A549 (cell line): ENCODE measurements around the gene MRM3. TPM values are rescaled to one million over a fixed set of nuclear protein-coding genes. Genes with fewer than 3 reads are reported as not detected.

Source experiments
- ATAC-seq, 2 experiments: fragments of 200-7000 bp in 1 of 2; fragments of >200 bp in 1 of 2; cut with Nextera tagmentation in 1 of 2; cut with Tn5 transposase in 1 of 2; 3 replicates each; pipeline versions ENCODE4 v1.8.0 to v1.9.1; 2018 to 2020; ENCODE audit warnings: mild to moderate bottlenecking in 1 of 2, moderate library complexity in 1 of 2
- CTCF ChIA-PET: fragments of 300-600 bp; sonication (Branson Sonifier 250); formaldehyde crosslinking; extraction: SDS; loops from one replicate; lab custom pipeline; 2021; ENCODE audit warnings: antibody characterized with exemption, inconsistent platforms; lab: Yijun Ruan, JAX
- POLR2A ChIA-PET: fragments of 350-600 bp; formaldehyde crosslinking; extraction: SDS; loops from one replicate; lab custom pipeline; 2021; ENCODE audit warnings: antibody characterized with exemption, inconsistent platforms; lab: Yijun Ruan, JAX
- DNase-seq, 2 experiments: peaks; one replicate each; pipeline versions ENCODE4 v3.0.0 to v3.0.0-alpha.2; 2011 to 2016; ENCODE audit warnings: low read depth in 1 of 2, low spot score in 1 of 2
- FAIRE-seq: peaks from 2 replicates; lab custom pipeline; 2011; peaks lifted over from hg19 to GRCh38; lab: Jason Lieb, UNC
- H3K27ac ChIP-seq, 2 experiments: fragments of >200 bp; sonication (Bioruptor Twin); formaldehyde crosslinking; 3 replicates each; pipeline ENCODE4 v1.5.1; 2016 to 2017
- H3K4me1 ChIP-seq: fragments of >200 bp; sonication (Bioruptor Twin); formaldehyde crosslinking; 3 replicates; pipeline ENCODE4 v1.6.1; 2016
- H3K4me2 ChIP-seq: fragments of >200 bp; sonication (Bioruptor Twin); formaldehyde crosslinking; 3 replicates; pipeline ENCODE4 v1.6.1; 2016
- H3K4me3 ChIP-seq: fragments of >200 bp; sonication (Bioruptor Twin); formaldehyde crosslinking; 3 replicates; pipeline ENCODE4 v1.5.1; 2016
- H3K9me3 ChIP-seq: fragments of >200 bp; sonication (Bioruptor Twin); formaldehyde crosslinking; 3 replicates; pipeline ENCODE4 v1.6.1; 2016
- ATOH8 ChIP-seq: fragments of 250-450 bp; sonication (Bioruptor Pico); IDR thresholded peaks from 2 replicates; pipeline ENCODE4 v1.5.0; 2020; ENCODE audit warnings: low read depth, mild to moderate bottlenecking, moderate library complexity
- CBX2 ChIP-seq: fragments of 200-600 bp; sonication (generic); IDR thresholded peaks from 2 replicates; pipeline ENCODE4 v1.6.1; 2016; ENCODE audit warnings: low read depth, mild to moderate bottlenecking, borderline replicate concordance
- CHD2 ChIP-seq: fragments of 150-350 bp; IDR thresholded peaks from 2 replicates; pipeline ENCODE4 v1.6.1; 2014; ENCODE audit warnings: low read length; ENCODE audit not compliant: partially characterized antibody
- CTCF ChIP-seq: fragments of >200 bp; sonication (Bioruptor Twin); formaldehyde crosslinking; IDR thresholded peaks from 3 replicates; pipeline ENCODE4 v1.5.1; 2016
- EP300 ChIP-seq, 2 experiments: fragments of >200 bp; sonication (Bioruptor Twin); formaldehyde crosslinking; IDR thresholded peaks; 2 replicates in 1 of 2; 3 replicates in 1 of 2; pipeline ENCODE4 v1.6.1; 2016 to 2017
- FOXS1 ChIP-seq: fragments of 250-450 bp; sonication (Bioruptor Pico); IDR thresholded peaks from 2 replicates; pipeline ENCODE4 v1.5.0; 2020; ENCODE audit warnings: mild to moderate bottlenecking, moderate library complexity
- GATA3 ChIP-seq: IDR thresholded peaks from 2 replicates; pipeline ENCODE4 v1.6.1; 2012; ENCODE audit warnings: borderline replicate concordance
- HEYL ChIP-seq: fragments of 250-450 bp; sonication (Bioruptor Pico); IDR thresholded peaks from 2 replicates; pipeline ENCODE4 v1.8.0; 2021; ENCODE audit warnings: mild to moderate bottlenecking, moderate library complexity
- HMGXB4 ChIP-seq: fragments of 250-450 bp; sonication (Bioruptor Pico); IDR thresholded peaks from 2 replicates; pipeline ENCODE4 v1.5.0; 2021; ENCODE audit warnings: mild to moderate bottlenecking, moderate library complexity, borderline replicate concordance
- HOXA7 ChIP-seq: fragments of 250-450 bp; sonication (Bioruptor Pico); IDR thresholded peaks from 2 replicates; pipeline ENCODE4 v1.5.0; 2020; ENCODE audit warnings: mild to moderate bottlenecking, moderate library complexity
- HOXB13 ChIP-seq: fragments of 250-450 bp; sonication (Bioruptor Pico); IDR thresholded peaks from 2 replicates; pipeline ENCODE4 v1.5.0; 2020; ENCODE audit warnings: low read depth, mild to moderate bottlenecking, moderate library complexity
- JUN ChIP-seq, 2 experiments: fragments of >200 bp; sonication (Bioruptor Twin); formaldehyde crosslinking; IDR thresholded peaks; 2 replicates in 1 of 2; 3 replicates in 1 of 2; pipeline ENCODE4 v1.6.1; 2016 to 2017
- JUNB ChIP-seq: fragments of >200 bp; sonication (Bioruptor Twin); formaldehyde crosslinking; IDR thresholded peaks from 2 replicates; pipeline ENCODE4 v1.6.1; 2016
- MAFK ChIP-seq: fragments of 450-650 bp; IDR thresholded peaks from 2 replicates; pipeline ENCODE4 v1.6.1; 2014; ENCODE audit not compliant: partially characterized antibody
- MAX ChIP-seq: IDR thresholded peaks from 2 replicates; pipeline ENCODE4 v1.6.1; 2012
- MAZ ChIP-seq: fragments of 150-350 bp; IDR thresholded peaks from 2 replicates; pipeline ENCODE4 v1.6.1; 2014; ENCODE audit warnings: antibody characterized with exemption, low read depth, low read length, borderline replicate concordance
- MYC ChIP-seq: IDR thresholded peaks from 2 replicates; pipeline ENCODE4 v1.6.1; 2012; ENCODE audit warnings: mild to moderate bottlenecking, inconsistent platforms, low read length, improper control_type of control experiment, borderline replicate concordance
- NFE2L2 ChIP-seq: fragments of 150-350 bp; conservative IDR thresholded peaks from 2 replicates; pipeline ENCODE4 v1.6.1; 2014; ENCODE audit warnings: low read length
- RAD21 ChIP-seq, 2 experiments: fragments of >200 bp in 1 of 2; sonication (Bioruptor Twin) in 1 of 2; formaldehyde crosslinking in 1 of 2; IDR thresholded peaks in 1 of 2; conservative IDR thresholded peaks in 1 of 2; 2 replicates in 1 of 2; 3 replicates in 1 of 2; pipeline ENCODE4 v1.6.1; 2012 to 2018; ENCODE audit warnings: inconsistent platforms in 1 of 2
- RARB ChIP-seq: fragments of 250-450 bp; sonication (Bioruptor Pico); IDR thresholded peaks from 2 replicates; pipeline ENCODE4 v1.8.0; 2021; ENCODE audit warnings: mild to moderate bottlenecking, moderate library complexity
- REST ChIP-seq: fragments of 200-600 bp; sonication (generic); IDR thresholded peaks from 2 replicates; pipeline ENCODE4 v1.6.1; 2016; ENCODE audit warnings: antibody characterized with exemption, mild to moderate bottlenecking, moderate library complexity
- RFX5 ChIP-seq: fragments of 450-650 bp; IDR thresholded peaks from 2 replicates; pipeline ENCODE4 v1.7.1; 2014; ENCODE audit warnings: antibody characterized with exemption, mild to moderate bottlenecking, moderate library complexity
- SMC3 ChIP-seq: fragments of >200 bp; sonication (Bioruptor Twin); formaldehyde crosslinking; IDR thresholded peaks from 3 replicates; pipeline ENCODE4 v1.6.1; 2018; ENCODE audit warnings: inconsistent platforms
- TFCP2L1 ChIP-seq: fragments of 250-450 bp; sonication (Bioruptor Pico); IDR thresholded peaks from 2 replicates; pipeline ENCODE4 v1.5.0; 2021; ENCODE audit warnings: mild to moderate bottlenecking
- ZC3H11A ChIP-seq: fragments of 450-650 bp; IDR thresholded peaks from 2 replicates; pipeline ENCODE4 v1.6.1; 2014; ENCODE audit warnings: antibody characterized with exemption, mild to moderate bottlenecking
- ZFP36 ChIP-seq: fragments of 450-650 bp; IDR thresholded peaks from 2 replicates; pipeline ENCODE4 v1.6.1; 2014; ENCODE audit warnings: borderline replicate concordance; ENCODE audit not compliant: partially characterized antibody
- ZNF302 ChIP-seq: fragments of 250-450 bp; sonication (Bioruptor Pico); IDR thresholded peaks from 2 replicates; pipeline ENCODE4 v1.9.0; 2021; ENCODE audit warnings: inconsistent platforms, mild to moderate bottlenecking, moderate library complexity
- WGBS: methylation state at CpG from one replicate; pipeline ENCODE4 v1.1.6; 2017; ENCODE audit errors: missing lambda C conversion rate; 5-methylcytosine and 5-hydroxymethylcytosine counted together
- polyA plus RNA-seq, 4 experiments: library from polyadenylated mRNA; depleted of rRNA in 3 of 4; stranded (reverse); fragments of >200 nt; fragmentation: RNase III in 1 of 4; extraction: RNeasy Plus Mini Kit Qiagen cat#74134 plus additional on column Dnase treatment in 1 of 4; gene quantifications; 2 replicates in 3 of 4; 3 replicates in 1 of 4; pipeline ENCODE4 v1.2.3, GENCODE V29; 2011 to 2017

Gene MRM3
- polyA plus RNA-seq, 2 of the 4 experiments (the other 2 are of a cell fraction) = 38.8 to 47.1 TPM

GRCh38 chr17:812638-813204, 30.6 kb downstream of the MRM3 start:
- H3K4me2 ChIP-seq = no peak overlapping the region
- ATAC-seq = no peak
- H3K4me3 ChIP-seq = no peak overlapping the region
- no peaks in the 10 kb centered on the region for H3K4me1 ChIP-seq
- CTCF ChIA-PET = interaction anchor here (0.9 to 1.0 kb wide), 2 partner anchors 16 to 168 kb away, joined by 3 read pairs; no protein-coding TSS in a partner anchor
- no peak for DNase-seq
- TF ChIP-seq RFX5 = no peak
- no peak for TF ChIP-seq MYC
- no peak for TF ChIP-seq GATA3
- TF ChIP-seq CTCF = no peak
- no peak for TF ChIP-seq HEYL (CRISPR knock-in tag)
- TF ChIP-seq MAFK = no peak
- POLR2A ChIA-PET = no interaction called here
- H3K9me3 ChIP-seq = no peaks in the 10 kb centered on the region
- FAIRE-seq = no peak
- 96% methylated on average over 14 of the region's 14 CpGs for WGBS
- no peak overlapping the region for H3K27ac ChIP-seq

- TF ChIP-seq FOXS1 (CRISPR knock-in tag) (no peak), HMGXB4 (CRISPR knock-in tag) (no peak), TFCP2L1 (CRISPR knock-in tag) (no peak), HOXA7 (no peak), NFE2L2 (no peak), CBX2 (no peak), SMC3 (no peak), ZC3H11A (no peak), ATOH8 (CRISPR knock-in tag) (no peak), ZNF302 (CRISPR knock-in tag) (no peak), MAZ (no peak), RARB (CRISPR knock-in tag) (no peak), JUN (IDR thresholded peaks at IDR 0.05) (no peak), MAX (no peak)
- POLR2A ChIA-PET = no interaction called here
- H3K27ac ChIP-seq = no peak overlapping the region
- CTCF ChIA-PET = interaction anchor here (0.6 to 2.1 kb wide), 4 partner anchors 19 to 182 kb away, joined by 4 to 14 read pairs (median 4); partner anchors contain the start of gene TIMM22
- no peak overlapping the region for H3K4me3 ChIP-seq
- FAIRE-seq (no peak), ATAC-seq (no peak), DNase-seq (no peak)
- no peaks in the 10 kb centered on the region for H3K4me1 ChIP-seq
- WGBS = 96% methylated on average over 20 of the region's 20 CpGs
- no peaks in the 10 kb centered on the region for H3K9me3 ChIP-seq
- H3K4me2 ChIP-seq = no peak overlapping the region
Measured at GRCh38 chr17:814371-814770, 32.2 kb downstream of the MRM3 start.

- DNase-seq (no peak), FAIRE-seq (no peak), ATAC-seq (no peak)
- Histone ChIP-seq H3K27ac (no peak overlapping the region), H3K9me3 (no peaks in the 10 kb centered on the region), H3K4me2 (no peak overlapping the region), H3K4me1 (no peaks in the 10 kb centered on the region), H3K4me3 (no peak overlapping the region)
- CTCF ChIA-PET = interaction anchor here (2.0 kb wide), 2 partner anchors 14 to 162 kb away, joined by 5 to 7 read pairs; no protein-coding TSS in a partner anchor
- POLR2A ChIA-PET = no interaction called here
- WGBS = 95% methylated on average over 19 of the region's 19 CpGs
- TF ChIP-seq HOXA7 = no peak
- no peak for TF ChIP-seq CHD2
- TF ChIP-seq EP300 (IDR thresholded peaks at IDR 0.05) = no peak
- no peak for TF ChIP-seq JUNB
- no peak for TF ChIP-seq REST
- TF ChIP-seq MAX = no peak
- no peak for TF ChIP-seq RAD21 (conservative IDR thresholded peaks at IDR 0.05 in 1 of 2, IDR thresholded peaks at IDR 0.05 in 1 of 2)
- TF ChIP-seq HOXB13 = no peak
- TF ChIP-seq ZFP36 = no peak
Measured at GRCh38 chr17:819251-819650, 37.1 kb downstream of the MRM3 start.
